Peyer's patch (tissue), 4 donors: ENCODE measurements around the gene KRTAP10-12.

Experiments used
- CTCF ChIP-seq, 6 experiments: fragments of 450-650 bp in 4 of 6; fragments of 200-600 bp in 2 of 6; sonication (generic) in 1 of 6; IDR thresholded peaks; one replicate each; pipeline ENCODE4 v1.5.1; 2017 to 2019; ENCODE audit warnings: antibody characterized with exemption in 6 of 6, mild to moderate bottlenecking in 3 of 6, moderate library complexity in 1 of 6
- POLR2A ChIP-seq, 2 donors: fragments of 450-650 bp; IDR thresholded peaks; one replicate each; pipeline ENCODE4 v1.5.1; 2017; ENCODE audit warnings: antibody characterized with exemption in 2 of 2, mild to moderate bottlenecking in 2 of 2, moderate library complexity in 2 of 2

GRCh38 chr21:44741921-44742320 lies 44.9 kb downstream of the KRTAP10-12 start:
- no peak for TF ChIP-seq CTCF (IDR thresholded peaks at IDR 0.05)
- no peak for TF ChIP-seq POLR2A (IDR thresholded peaks at IDR 0.05)
